ENCODE data around the gene NLK. TPM values are rescaled to one million over a fixed set of nuclear protein-coding genes. Genes with fewer than 3 reads are reported as not detected.

NLK gene
- total RNA-seq, 1 donor from 2014 or later, result 25.4 TPM

DNA sequence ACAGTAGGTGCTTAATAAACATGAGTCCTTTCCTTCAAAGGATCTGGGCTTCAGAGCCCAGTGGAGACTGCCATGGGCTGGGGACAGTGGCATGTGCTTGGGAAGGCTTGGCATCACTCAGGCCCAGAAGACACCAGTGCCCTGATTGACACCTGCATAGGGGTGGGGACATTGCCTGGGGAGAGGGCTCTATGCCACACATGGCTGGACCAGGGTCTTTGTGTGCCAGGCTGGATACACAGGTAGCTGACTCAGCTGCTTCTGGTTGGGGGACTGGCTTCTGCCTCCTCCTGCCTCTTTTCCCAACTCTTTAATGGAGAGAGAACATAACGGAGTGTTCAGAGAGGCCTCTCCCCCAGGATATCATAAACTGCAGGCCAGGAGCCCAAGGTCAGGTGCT lies 183.4 kb downstream of the NLK start:
- TF ChIP-seq, protein P1, sequence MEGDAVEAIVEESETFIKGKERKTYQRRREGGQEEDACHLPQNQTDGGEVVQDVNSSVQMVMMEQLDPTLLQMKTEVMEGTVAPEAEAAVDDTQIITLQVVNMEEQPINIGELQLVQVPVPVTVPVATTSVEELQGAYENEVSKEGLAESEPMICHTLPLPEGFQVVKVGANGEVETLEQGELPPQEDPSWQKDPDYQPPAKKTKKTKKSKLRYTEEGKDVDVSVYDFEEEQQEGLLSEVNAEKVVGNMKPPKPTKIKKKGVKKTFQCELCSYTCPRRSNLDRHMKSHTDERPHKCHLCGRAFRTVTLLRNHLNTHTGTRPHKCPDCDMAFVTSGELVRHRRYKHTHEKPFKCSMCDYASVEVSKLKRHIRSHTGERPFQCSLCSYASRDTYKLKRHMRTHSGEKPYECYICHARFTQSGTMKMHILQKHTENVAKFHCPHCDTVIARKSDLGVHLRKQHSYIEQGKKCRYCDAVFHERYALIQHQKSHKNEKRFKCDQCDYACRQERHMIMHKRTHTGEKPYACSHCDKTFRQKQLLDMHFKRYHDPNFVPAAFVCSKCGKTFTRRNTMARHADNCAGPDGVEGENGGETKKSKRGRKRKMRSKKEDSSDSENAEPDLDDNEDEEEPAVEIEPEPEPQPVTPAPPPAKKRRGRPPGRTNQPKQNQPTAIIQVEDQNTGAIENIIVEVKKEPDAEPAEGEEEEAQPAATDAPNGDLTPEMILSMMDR (conservative IDR thresholded peaks at IDR 0.05), result no peak
- DNase-seq (ENCODE audit: extremely low spot score, unreplicated experiment), result no peak
- H3K27me3 Mint-ChIP-seq, result peaks cover 27% of the 10 kb centered on the region
- no peaks in the 10 kb centered on the region for H3K9me3 Mint-ChIP-seq
- no peaks in the 10 kb centered on the region for H3K36me3 Mint-ChIP-seq
- H3K4me1 Mint-ChIP-seq (ENCODE audit: unreplicated experiment), result peaks cover 5% of the 10 kb centered on the region
- no peak overlapping the region for H3K27ac Mint-ChIP-seq
- H3K4me3 Mint-ChIP-seq, result peak overlapping the region; percentile 34

DNA sequence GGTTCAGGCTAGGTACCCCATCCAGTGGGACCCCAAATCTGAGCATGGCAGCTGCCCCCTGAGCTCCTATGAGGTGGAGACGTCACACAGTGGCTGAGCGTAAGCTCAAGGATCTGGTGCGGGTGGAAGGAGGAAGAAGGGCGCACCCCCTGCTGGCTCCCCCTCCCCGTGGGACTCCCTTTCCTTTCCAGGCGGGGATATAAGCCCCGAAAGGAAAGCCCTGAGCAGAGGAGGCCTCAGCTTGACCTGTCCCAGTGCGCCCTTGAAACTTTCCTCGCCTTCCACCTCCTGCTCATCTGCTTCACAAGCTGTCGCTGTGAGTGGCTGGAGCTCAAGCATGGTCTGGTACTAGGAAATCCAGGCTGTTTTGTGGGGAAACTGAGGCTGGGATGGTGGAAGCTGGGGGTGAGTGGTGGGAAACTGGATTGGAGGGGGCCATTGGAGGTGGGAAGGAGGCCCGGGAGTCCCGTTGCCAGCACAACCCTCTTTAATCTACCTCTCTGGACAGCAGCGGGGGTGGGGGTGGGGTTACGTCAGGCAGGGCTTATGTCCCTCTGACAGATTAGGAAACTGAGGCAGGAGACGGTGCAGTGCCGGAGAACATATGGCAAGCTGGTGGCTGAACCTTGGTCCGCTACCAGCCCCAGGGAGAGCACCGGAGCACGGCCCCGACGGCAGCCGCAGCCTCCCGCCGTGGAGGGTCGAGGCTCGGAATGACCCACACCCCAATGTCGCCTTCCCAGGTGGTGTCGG lies 184.3 kb downstream of the NLK start:
- TF ChIP-seq, protein P1 (conservative IDR thresholded peaks at IDR 0.05), result no peak
- Mint-ChIP-seq H3K27me3 (peaks cover 29% of the 10 kb centered on the region), H3K36me3 (no peaks in the 10 kb centered on the region), H3K9me3 (no peaks in the 10 kb centered on the region), H3K27ac (no peak overlapping the region), H3K4me3 (peak overlapping the region; percentile 34), H3K4me1 (ENCODE audit: unreplicated experiment) (peaks cover 5% of the 10 kb centered on the region)
- DNase-seq (ENCODE audit: extremely low spot score, unreplicated experiment), result no peak

DNA sequence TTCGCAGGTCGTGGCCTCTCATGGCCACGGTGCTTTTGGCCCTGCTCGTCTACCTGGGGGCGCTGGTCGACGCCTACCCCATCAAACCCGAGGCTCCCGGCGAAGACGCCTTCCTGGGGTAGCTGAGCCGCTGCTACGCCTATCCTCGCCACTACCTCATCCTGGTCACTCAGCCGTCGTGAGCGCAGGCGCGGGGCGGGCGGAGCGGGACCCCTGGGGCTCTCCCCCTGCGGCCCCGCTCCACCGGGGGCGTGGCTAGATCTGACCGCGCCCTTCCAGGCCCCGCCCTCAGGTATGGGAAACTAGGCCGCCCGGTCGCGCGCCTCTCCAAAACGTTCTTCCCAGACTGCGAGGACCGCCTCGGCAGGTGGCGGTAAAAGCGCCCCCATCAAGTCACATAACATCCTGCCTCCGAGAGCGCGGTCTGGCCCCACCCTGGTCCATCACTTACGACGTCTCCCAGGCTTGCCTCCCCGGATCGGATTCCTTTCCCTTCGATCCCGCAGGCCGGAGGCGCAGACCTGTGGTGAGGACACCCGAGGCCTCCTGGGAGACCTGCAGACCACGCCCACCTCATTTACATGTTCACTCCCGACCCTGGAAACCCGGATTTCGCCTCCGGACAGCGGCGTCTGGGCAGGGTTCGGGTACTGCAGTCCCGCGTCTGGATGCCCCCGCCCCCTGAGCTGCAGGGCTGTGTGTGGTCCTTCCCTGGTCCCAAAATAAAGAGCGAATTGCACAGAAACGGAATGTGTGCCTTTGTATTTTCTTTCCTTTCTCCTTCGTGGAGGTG lies 185.0 kb downstream of the NLK start:
- H3K36me3 Mint-ChIP-seq, result no peaks in the 10 kb centered on the region
- H3K27ac Mint-ChIP-seq, result peak overlapping the region; percentile 95
- peaks cover 5% of the 10 kb centered on the region for H3K4me1 Mint-ChIP-seq (ENCODE audit: unreplicated experiment)
- peak overlapping the region; percentile 97 for H3K4me3 Mint-ChIP-seq
- H3K9me3 Mint-ChIP-seq, result no peaks in the 10 kb centered on the region
- peak; percentile 84 for DNase-seq (ENCODE audit: extremely low spot score, unreplicated experiment)
- TF ChIP-seq, protein P1 (conservative IDR thresholded peaks at IDR 0.05), result peak; percentile 41
- peaks cover 29% of the 10 kb centered on the region for H3K27me3 Mint-ChIP-seq

DNA sequence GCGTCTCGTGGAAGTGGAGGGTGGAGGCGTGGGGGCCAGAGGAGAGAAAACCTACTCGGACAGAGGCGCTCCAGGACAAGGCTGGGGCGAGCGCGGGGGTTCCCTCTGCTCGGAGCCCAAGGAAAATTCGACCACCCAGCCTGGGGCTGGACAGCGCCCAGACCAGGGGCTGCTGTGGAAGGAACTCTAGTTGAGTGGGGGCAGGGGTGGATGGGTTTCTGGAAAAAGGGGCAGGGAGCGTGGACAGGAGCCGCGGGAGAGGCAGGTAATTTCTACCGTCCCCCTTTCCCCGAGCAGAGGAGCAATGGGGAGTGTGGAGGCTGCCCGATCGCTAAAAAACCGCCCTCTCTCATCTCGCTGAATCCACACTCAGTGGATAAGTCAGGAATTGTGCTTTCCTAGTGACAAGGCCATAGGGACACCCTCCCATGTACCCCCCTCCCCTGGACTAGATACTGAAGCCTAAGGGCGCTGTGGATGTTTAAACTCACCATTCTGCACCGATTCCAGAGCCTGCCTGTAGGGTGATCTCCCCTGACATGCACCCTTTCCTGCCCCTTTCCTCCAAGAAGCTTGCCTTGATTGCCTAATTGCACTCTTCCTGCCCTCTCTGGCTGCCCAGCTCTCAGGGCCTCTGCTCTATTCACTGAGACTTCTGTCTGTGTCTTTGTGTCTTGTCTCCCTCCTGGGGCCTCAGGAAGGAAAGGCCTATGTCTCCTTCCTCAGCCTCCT lies 185.8 kb downstream of the NLK start:
- Mint-ChIP-seq H3K36me3 (no peaks in the 10 kb centered on the region), H3K9me3 (no peaks in the 10 kb centered on the region), H3K4me3 (peak overlapping the region; percentile 97), H3K27me3 (peaks cover 31% of the 10 kb centered on the region), H3K4me1 (ENCODE audit: unreplicated experiment) (peaks cover 5% of the 10 kb centered on the region), H3K27ac (peak overlapping the region; percentile 95)
- TF ChIP-seq, protein P1 (conservative IDR thresholded peaks at IDR 0.05), result peak; percentile 61
- no peak for DNase-seq (ENCODE audit: extremely low spot score, unreplicated experiment)

DNA sequence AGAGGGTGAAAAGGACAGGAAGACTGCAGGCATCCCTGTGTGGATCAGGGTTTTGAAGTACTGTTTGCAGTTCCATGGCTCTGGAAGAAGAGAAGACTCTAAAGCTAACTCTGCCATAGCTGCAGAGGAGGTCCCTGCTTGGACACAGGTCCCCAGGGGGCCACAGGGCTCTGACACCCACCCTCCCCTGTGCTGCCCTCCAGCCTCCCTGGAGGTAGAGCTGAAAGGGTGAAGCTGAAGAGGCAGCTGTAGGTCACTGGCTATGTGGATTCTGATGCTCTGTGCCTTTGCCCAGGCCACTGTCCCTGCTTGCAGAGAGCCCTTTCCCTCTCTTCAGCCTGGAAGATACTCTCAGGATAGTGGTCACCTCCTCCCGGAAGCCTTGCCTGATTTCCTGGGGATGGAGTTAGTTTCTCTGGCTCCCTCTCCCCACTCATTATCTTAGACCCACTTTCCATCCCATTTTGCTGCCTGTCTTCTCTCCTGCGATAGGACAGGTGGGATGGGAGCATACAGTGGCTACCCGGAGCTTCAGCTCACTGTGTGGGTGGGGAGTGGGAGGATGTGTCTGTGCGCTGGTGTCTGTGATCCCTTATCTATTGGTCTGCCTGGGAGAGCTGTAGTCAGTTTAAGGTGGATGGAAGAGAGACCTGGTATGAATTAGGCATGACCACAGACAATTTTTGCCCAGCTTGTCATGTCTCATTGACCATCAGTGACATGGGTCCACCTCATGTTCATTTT lies 186.7 kb downstream of the NLK start:
- H3K4me3 Mint-ChIP-seq, result peak overlapping the region; percentile 97
- H3K27ac Mint-ChIP-seq, result no peak overlapping the region
- no peaks in the 10 kb centered on the region for H3K36me3 Mint-ChIP-seq

More for the DNA sequence above, 186.7 kb downstream of the NLK start:
- Mint-ChIP-seq H3K4me1 (ENCODE audit: unreplicated experiment) (peaks cover 7% of the 10 kb centered on the region), H3K27me3 (peaks cover 35% of the 10 kb centered on the region), H3K9me3 (no peaks in the 10 kb centered on the region)
- DNase-seq (ENCODE audit: extremely low spot score, unreplicated experiment), result no peak
- TF ChIP-seq, protein P1 (conservative IDR thresholded peaks at IDR 0.05), result no peak
